ENCODE results near the gene CIRBP. TPM values are rescaled to one million over a fixed set of nuclear protein-coding genes. Genes with fewer than 3 reads are reported as not detected.

The CIRBP gene
- total and polyA plus RNA-seq, 2 of the 13 experiments (the other 11 are each of a cell fraction or from before 2014, with no cell fraction given): 133 to 140 TPM

GRCh38 chr19:1278713-1279660 is 9.9 kb downstream of the CIRBP start:
- Histone ChIP-seq H3K4me1 (ENCODE audit: insufficient read depth, low read length) (peaks cover 37% of the 10 kb centered on the region), H3K9me3 (ENCODE audit: low read length) (no peaks in the 10 kb centered on the region), H4K20me1 (ENCODE audit: insufficient read depth, low read length) (peaks cover under 1% of the 10 kb centered on the region; the same call in 1 of the 2 replicates), H3K27me3 (ENCODE audit: control insufficient read depth in 1 of 2, insufficient read depth in 2 of 2, low read length in 2 of 2) (no peaks in the 10 kb centered on the region), H3K4me2 (ENCODE audit: low read depth, low read length) (no peak overlapping the region), H3K36me3 (replicated peaks in 1 of 2; ENCODE audit: control insufficient read depth in 1 of 2, insufficient read depth in 2 of 2, low read length in 2 of 2) (peaks cover 7 to 20% of the 10 kb centered on the region in 2 experiments; a peak in 4 of 5 replicates), H3K4me3 (replicated peaks in 1 of 3; ENCODE audit: insufficient read depth in 1 of 3, low read depth in 2 of 3, low read length in 3 of 3) (no peak overlapping the region), H2AFZ (ENCODE audit: low read length) (no peak overlapping the region), H3K9ac (ENCODE audit: insufficient read depth, low read depth, low read length) (no peak overlapping the region), H3K27ac (ENCODE audit: extremely low read length, insufficient read depth, low read length) (no peak overlapping the region), H3K79me2 (ENCODE audit: insufficient read depth, low read length) (peaks cover 4% of the 10 kb centered on the region)
- intact Hi-C loops (cut with micrococcal nuclease; ENCODE audit: unreplicated experiment): loop anchor here (1.0 to 2.0 kb wide), 2 partner anchors 36 to 93 kb away; no protein-coding TSS in a partner anchor
- TF ChIP-seq CENPX (CRISPR knock-in tag; IDR thresholded peaks at IDR 0.05): no peak
- TF ChIP-seq SRY (CRISPR knock-in tag; IDR thresholded peaks at IDR 0.05): 0 out of 2 replicates have a peak, but pooled peaks have one; percentile 9
- 0 out of 2 replicates have a peak, but pooled peaks have one; percentile 38 for TF ChIP-seq RBFOX2 (IDR thresholded peaks at IDR 0.05; ENCODE audit: low read depth, low read length)
- TF ChIP-seq CBX1 (IDR thresholded peaks at IDR 0.05; ENCODE audit: low read depth): no peak
- 92% methylated on average over 13 of the region's 25 CpGs for WGBS (ENCODE audit: low lambda C conversion rate)
- ChIA-PET POLR2A (interaction anchor here (0.6 to 1.5 kb wide), 5 partner anchors 10 to 103 kb away, joined by 3 to 12 read pairs (median 5); partner anchors contain the start of gene CIRBP), CTCF (ENCODE audit: low intra/inter-chr PET ratio, low total read pairs) (interaction anchor here (1.6 to 1.9 kb wide), 3 partner anchors 35 to 94 kb away, joined by 6 to 16 read pairs (median 6); no protein-coding TSS in a partner anchor)
- in situ Hi-C loops (cut with HindIII; ENCODE audit: extremely low pct_ligation_motif_present, low pct_unique_long_range_greater_than_20kb): loop anchor here (5.0 kb wide), 1 partner anchor 37 kb away; the partner anchor contains the start of gene ATP5F1D
- no TSS peak for BruUV-seq (replicated peaks)
- ATAC-seq (no peak), FAIRE-seq (no peak), DNase-seq (ENCODE audit: low spot score) (no peak)

- 57% methylated on average over 5 of the region's 10 CpGs for WGBS (ENCODE audit: low lambda C conversion rate)
- Histone ChIP-seq H3K9me3 (ENCODE audit: low read length) (no peaks in the 10 kb centered on the region), H3K36me3 (replicated peaks in 1 of 2; ENCODE audit: control insufficient read depth in 1 of 2, insufficient read depth in 2 of 2, low read length in 2 of 2) (peaks cover 2 to 12% of the 10 kb centered on the region in 2 experiments; a peak in 3 of 5 replicates), H3K27me3 (ENCODE audit: control insufficient read depth in 1 of 2, insufficient read depth in 2 of 2, low read length in 2 of 2) (no peaks in the 10 kb centered on the region), H3K9ac (ENCODE audit: insufficient read depth, low read depth, low read length) (no peak overlapping the region), H3K27ac (ENCODE audit: extremely low read length, insufficient read depth, low read length) (no peak overlapping the region), H4K20me1 (ENCODE audit: insufficient read depth, low read length) (no peaks in the 10 kb centered on the region), H3K79me2 (ENCODE audit: insufficient read depth, low read length) (peaks cover 4% of the 10 kb centered on the region), H3K4me1 (ENCODE audit: insufficient read depth, low read length) (peaks cover 37% of the 10 kb centered on the region), H3K4me3 (replicated peaks in 1 of 3; ENCODE audit: insufficient read depth in 1 of 3, low read depth in 2 of 3, low read length in 3 of 3) (no peak overlapping the region), H2AFZ (ENCODE audit: low read length) (no peak overlapping the region), H3K4me2 (ENCODE audit: low read depth, low read length) (no peak overlapping the region)
- CTCF ChIA-PET (ENCODE audit: low intra/inter-chr PET ratio, low total read pairs): interaction anchor here (1.6 to 1.9 kb wide), 3 partner anchors 36 to 93 kb away, joined by 6 to 16 read pairs (median 6); no protein-coding TSS in a partner anchor
- FAIRE-seq (peak; percentile 91), DNase-seq (ENCODE audit: low spot score) (peak; percentile 68), ATAC-seq (peak; percentile 44)
- BruUV-seq (replicated peaks): no TSS peak
- intact Hi-C loops (cut with micrococcal nuclease; ENCODE audit: unreplicated experiment): loop anchor here (1.0 to 2.0 kb wide), 2 partner anchors 35 to 92 kb away; no protein-coding TSS in a partner anchor
- in situ Hi-C loops (cut with HindIII; ENCODE audit: extremely low pct_ligation_motif_present, low pct_unique_long_range_greater_than_20kb): loop anchor here (5.0 kb wide), 3 partner anchors 37 to 92 kb away; partner anchors contain the start of gene ATP5F1D
- POLR2A ChIA-PET: interaction anchor here (0.6 to 1.5 kb wide), 5 partner anchors 11 to 102 kb away, joined by 3 to 12 read pairs (median 5); partner anchors contain the start of gene CIRBP
- TF ChIP-seq TFDP1 (CRISPR knock-in tag; IDR thresholded peaks at IDR 0.05; ENCODE audit: borderline replicate concordance): 0 out of 2 replicates have a peak, but pooled peaks have one; percentile 27
- TF ChIP-seq LCORL (IDR thresholded peaks at IDR 0.05): no peak
- 0 out of 2 replicates have a peak, but pooled peaks have one; percentile 34 for TF ChIP-seq LCORL (CRISPR knock-in tag; IDR thresholded peaks at IDR 0.05)
- no peak for TF ChIP-seq HMG20B (CRISPR knock-in tag; conservative IDR thresholded peaks at IDR 0.05)
- TF ChIP-seq ZKSCAN8 (CRISPR knock-in tag; IDR thresholded peaks at IDR 0.05; ENCODE audit: borderline replicate concordance): peak; percentile 30; the same call in 1 of the 2 replicates
- no peak for TF ChIP-seq PREB (CRISPR knock-in tag; IDR thresholded peaks at IDR 0.05)
- no peak for TF ChIP-seq EP300 (IDR thresholded peaks at IDR 0.05; ENCODE audit: low read depth in 2 of 2, low read length in 2 of 2)
- peak; percentile 39; the same call in 1 of the 2 replicates for TF ChIP-seq EP300 (CRISPR knock-in tag; IDR thresholded peaks at IDR 0.05; ENCODE audit: borderline replicate concordance)
These were observed 10.7 kb downstream of the CIRBP start for GRCh38 chr19:1279782-1280341.

Measured in HepG2 (cell line).